WTC11 (cell line): Measurements from ENCODE around the gene CUEDC1. TPM values are rescaled to one million over a fixed set of nuclear protein-coding genes. Genes with fewer than 3 reads are reported as not detected.
A peak's percentile ranks its signal among the peaks of the same experiment; 100 is the strongest.

Experiments
- ATAC-seq: fragments of 200-7000 bp; cut with Tn5 transposase; 2 replicates; pipeline ENCODE4 v1.10.0; 2021; ENCODE audit warnings: mild to moderate bottlenecking, moderate library complexity
- CTCF ChIA-PET: fragments of 300-600 bp; sonication (Branson Sonifier 250); formaldehyde crosslinking; loops from one replicate; lab custom pipeline; 2021; ENCODE audit warnings: antibody characterized with exemption; lab: Charles Lee
- POLR2A ChIA-PET: fragments of 350-600 bp; sonication (Branson Sonifier 250); formaldehyde crosslinking; loops from one replicate; lab custom pipeline; 2021; ENCODE audit warnings: antibody characterized with exemption; lab: Charles Lee
- DNase-seq: peaks from one replicate; pipeline ENCODE4 v3.0.0; 2021; ENCODE audit warnings: low spot score
- H3K27ac Mint-ChIP-seq: 2 replicates; pipeline ENCODE4 v1.8.0; 2021; ENCODE audit warnings: mixed read lengths
- H3K27me3 Mint-ChIP-seq: 2 replicates; pipeline ENCODE4 v1.8.0; 2021; ENCODE audit warnings: low read depth, mild to moderate bottlenecking, moderate library complexity, mixed read lengths
- H3K36me3 Mint-ChIP-seq: 2 replicates; pipeline ENCODE4 v1.8.0; 2021; ENCODE audit warnings: mixed read lengths
- H3K4me1 Mint-ChIP-seq: 2 replicates; pipeline ENCODE4 v1.8.0; 2022; ENCODE audit warnings: mixed read lengths
- H3K4me3 Mint-ChIP-seq: 2 replicates; pipeline ENCODE4 v1.8.0; 2021; ENCODE audit warnings: mild to moderate bottlenecking, moderate library complexity, mixed read lengths
- H3K9me3 Mint-ChIP-seq: 2 replicates; pipeline ENCODE4 v1.8.0; 2021; ENCODE audit warnings: mixed read lengths
- AR ChIP-seq: fragments of 250-450 bp; sonication (Bioruptor Pico); IDR thresholded peaks from 2 replicates; pipeline ENCODE4 v1.9.0; 2021; ENCODE audit warnings: mild to moderate bottlenecking
- CBFB ChIP-seq: sonication (generic); formaldehyde crosslinking; IDR thresholded peaks from 2 replicates; pipeline ENCODE4 v1.8.1; 2022; ENCODE audit warnings: mild to moderate bottlenecking, low read depth, missing genetic modification reagents
- CDX4 ChIP-seq: fragments of 250-450 bp; sonication (Bioruptor Pico); IDR thresholded peaks from 2 replicates; pipeline ENCODE4 v1.9.0; 2021; ENCODE audit warnings: moderate library complexity, mild to moderate bottlenecking, inconsistent platforms, borderline replicate concordance
- CREB1 ChIP-seq: sonication (generic); formaldehyde crosslinking; IDR thresholded peaks from 2 replicates; pipeline ENCODE4 v1.8.0; 2023; ENCODE audit warnings: mild to moderate bottlenecking, missing genetic modification reagents
- CREM ChIP-seq: sonication (generic); formaldehyde crosslinking; IDR thresholded peaks from 2 replicates; pipeline ENCODE4 v1.8.1; 2022; ENCODE audit warnings: mild to moderate bottlenecking, missing genetic modification reagents, moderate library complexity
- EMX1 ChIP-seq: fragments of 250-450 bp; sonication (Bioruptor Pico); IDR thresholded peaks from 2 replicates; pipeline ENCODE4 v1.8.0; 2021; ENCODE audit warnings: mild to moderate bottlenecking
- FOXK1 ChIP-seq: sonication (generic); formaldehyde crosslinking; IDR thresholded peaks from 2 replicates; pipeline ENCODE4 v1.8.0; 2022; ENCODE audit warnings: mild to moderate bottlenecking, moderate library complexity, missing genetic modification reagents
- GABPB1 ChIP-seq: sonication (generic); formaldehyde crosslinking; IDR thresholded peaks from 2 replicates; pipeline ENCODE4 v1.8.1; 2023; ENCODE audit warnings: mild to moderate bottlenecking, missing genetic modification reagents
- GRHL2 ChIP-seq: fragments of 250-450 bp; sonication (Bioruptor Pico); IDR thresholded peaks from 2 replicates; pipeline ENCODE4 v1.8.0; 2022; ENCODE audit warnings: mild to moderate bottlenecking, moderate library complexity; ENCODE audit not compliant: insufficient replicate concordance, severe bottlenecking
- HMGXB4 ChIP-seq: sonication (generic); formaldehyde crosslinking; IDR thresholded peaks from 2 replicates; pipeline ENCODE4 v1.8.1; 2023; ENCODE audit warnings: mild to moderate bottlenecking, moderate library complexity, missing genetic modification reagents
- JAZF1 ChIP-seq: fragments of 250-450 bp; sonication (Bioruptor Pico); IDR thresholded peaks from 2 replicates; pipeline ENCODE4 v1.9.0; 2021; ENCODE audit warnings: moderate library complexity, mild to moderate bottlenecking, inconsistent platforms
- KAT7 ChIP-seq: sonication (generic); formaldehyde crosslinking; IDR thresholded peaks from 2 replicates; pipeline ENCODE4 v1.8.1; 2023; ENCODE audit warnings: missing genetic modification reagents, mild to moderate bottlenecking, borderline replicate concordance
- NFE2L1 ChIP-seq: sonication (generic); formaldehyde crosslinking; IDR thresholded peaks from 2 replicates; pipeline ENCODE4 v1.8.1; 2023; ENCODE audit warnings: missing genetic modification reagents
- NR2C2 ChIP-seq: sonication (generic); formaldehyde crosslinking; IDR thresholded peaks from 2 replicates; pipeline ENCODE4 v1.8.0; 2022; ENCODE audit warnings: mild to moderate bottlenecking, missing genetic modification reagents
- NR3C1 ChIP-seq: sonication (generic); formaldehyde crosslinking; conservative IDR thresholded peaks from 2 replicates; pipeline ENCODE4 v1.8.1; 2023; ENCODE audit warnings: low read depth, mild to moderate bottlenecking, missing genetic modification reagents
- OVOL2 ChIP-seq: fragments of 250-450 bp; sonication (Bioruptor Pico); IDR thresholded peaks from 2 replicates; pipeline ENCODE4 v1.9.0; 2021; ENCODE audit warnings: mild to moderate bottlenecking, borderline replicate concordance
- STAT6 ChIP-seq: sonication (generic); formaldehyde crosslinking; conservative IDR thresholded peaks from 2 replicates; pipeline ENCODE4 v1.8.1; 2023; ENCODE audit warnings: mild to moderate bottlenecking, low read depth, missing genetic modification reagents, moderate library complexity
- ZBTB21 ChIP-seq: sonication (generic); formaldehyde crosslinking; IDR thresholded peaks from 2 replicates; pipeline ENCODE4 v1.8.1; 2023; ENCODE audit warnings: mild to moderate bottlenecking, missing genetic modification reagents, borderline replicate concordance
- ZNF532 ChIP-seq: fragments of 250-450 bp; sonication (Bioruptor Pico); IDR thresholded peaks from 2 replicates; pipeline ENCODE4 v1.9.0; 2021; ENCODE audit warnings: mild to moderate bottlenecking, borderline replicate concordance
- total RNA-seq: library from RNA; stranded (reverse); gene quantifications from 3 replicates; pipeline ENCODE4 v1.2.3, GENCODE V29; 2021

Gene CUEDC1
- total RNA-seq, 1 experiment from 2014 or later, result 12.2 TPM

GRCh38 chr17:57853695-57854094 lies 101.5 kb downstream of the CUEDC1 start (continued):
- no peak for TF ChIP-seq GABPB1 (CRISPR knock-in tag)
- TF ChIP-seq KAT7, result no peak
- TF ChIP-seq CREM, result no peak
- TF ChIP-seq JAZF1 (CRISPR knock-in tag), result no peak
- TF ChIP-seq ZNF532 (CRISPR knock-in tag), result no peak
- TF ChIP-seq EMX1 (CRISPR knock-in tag), result no peak

- Mint-ChIP-seq H3K9me3 (no peaks in the 10 kb centered on the region), H3K36me3 (peaks cover 10% of the 10 kb centered on the region), H3K4me3 (no peak overlapping the region), H3K27me3 (no peaks in the 10 kb centered on the region)
- POLR2A ChIA-PET, result no interaction called here
- DNase-seq, result no peak
- TF ChIP-seq NFE2L1 (CRISPR knock-in tag), result no peak
- TF ChIP-seq ZBTB21 (CRISPR knock-in tag), result no peak
- TF ChIP-seq CDX4 (CRISPR knock-in tag), result no peak
- TF ChIP-seq GRHL2 (CRISPR knock-in tag), result no peak
- no peak for TF ChIP-seq NR2C2 (CRISPR knock-in tag)
- no peak for TF ChIP-seq STAT6 (CRISPR knock-in tag)
- TF ChIP-seq, all 79 proteins: peak for 0
- ATAC-seq, result no peak
- Mint-ChIP-seq H3K27ac (no peak overlapping the region), H3K4me1 (peaks cover 36% of the 10 kb centered on the region)
- CTCF ChIA-PET, result interaction anchor here (14.8 kb wide), 1 partner anchor 145 kb away, joined by 207 read pairs; no protein-coding TSS in a partner anchor
Observed at GRCh38 chr17:57852955-57853328, 102.3 kb downstream of the CUEDC1 start.

- H3K4me3 Mint-ChIP-seq, result peak overlapping the region; percentile 32; the same call in 1 of the 2 replicates
- ChIA-PET POLR2A (no interaction called here), CTCF (interaction anchor here (0.7 to 14.8 kb wide), 2 partner anchors 18 to 146 kb away, joined by 3 to 207 read pairs; no protein-coding TSS in a partner anchor)
- H3K9me3 Mint-ChIP-seq, result no peaks in the 10 kb centered on the region
- peaks cover 10% of the 10 kb centered on the region for H3K36me3 Mint-ChIP-seq
- TF ChIP-seq NR3C1 (no peak), CREB1 (CRISPR knock-in tag) (no peak), HMGXB4 (CRISPR knock-in tag) (no peak), AR (CRISPR knock-in tag) (no peak), CBFB (no peak), OVOL2 (CRISPR knock-in tag) (no peak), GABPB1 (CRISPR knock-in tag) (no peak), FOXK1 (no peak), JAZF1 (CRISPR knock-in tag) (no peak)
- ATAC-seq, result no peak
- no peak for DNase-seq
- H3K27me3 Mint-ChIP-seq, result no peaks in the 10 kb centered on the region
- no peak overlapping the region for H3K27ac Mint-ChIP-seq
- H3K4me1 Mint-ChIP-seq, result peaks cover 36% of the 10 kb centered on the region
Observed at GRCh38 chr17:57852092-57852954, 102.9 kb downstream of the CUEDC1 start.
